OCI-LY1 (cell line): ENCODE results near the gene PRAC1.

Experiments used
- H2AFZ ChIP-seq: fragments of 200-600 bp; sonication (generic), shearing (Covaris generic); 2 replicates; pipeline ENCODE4 v1.6.0; 2014; ENCODE audit warnings: antibody characterized with exemption, mild to moderate bottlenecking, low read length
- H3F3A ChIP-seq: fragments of 200-600 bp; sonication (generic), shearing (Covaris generic); 2 replicates; pipeline ENCODE4 v1.6.0; 2014; ENCODE audit warnings: mild to moderate bottlenecking, antibody characterized with exemption, low read length, moderate library complexity; ENCODE audit not compliant: insufficient read depth
- H3K27ac ChIP-seq: fragments of 200-600 bp; sonication (generic); 2 replicates; pipeline ENCODE4 v1.5.1; 2014; ENCODE audit warnings: low read length, mixed run types, mild to moderate bottlenecking, low read depth; ENCODE audit not compliant: poor library complexity, severe bottlenecking
- H3K27me3 ChIP-seq: fragments of 200-600 bp; sonication (generic); 2 replicates; pipeline ENCODE4 v1.6.0; 2014; ENCODE audit warnings: antibody characterized with exemption, mild to moderate bottlenecking, low read length, moderate library complexity; ENCODE audit not compliant: insufficient read depth
- H3K36me3 ChIP-seq: fragments of 200-600 bp; sonication (generic); 2 replicates; pipeline ENCODE4 v1.6.1; 2014; ENCODE audit warnings: mild to moderate bottlenecking, antibody characterized with exemption, low read length, moderate library complexity, mixed read lengths; ENCODE audit not compliant: insufficient read depth
- H3K4me1 ChIP-seq: fragments of 200-600 bp; sonication (generic); 2 replicates; pipeline ENCODE4 v1.5.1; 2014; ENCODE audit warnings: mild to moderate bottlenecking, low read length, moderate library complexity; ENCODE audit not compliant: insufficient read depth, severe bottlenecking
- H3K4me2 ChIP-seq: fragments of 200-600 bp; sonication (generic), shearing (Covaris generic); 2 replicates; pipeline ENCODE4 v1.6.1; 2014; ENCODE audit warnings: low read length
- H3K4me3 ChIP-seq: fragments of 200-600 bp; sonication (generic); 2 replicates; pipeline ENCODE4 v1.5.1; 2014; ENCODE audit warnings: low read length, low read depth, mild to moderate bottlenecking, mixed read lengths; ENCODE audit not compliant: poor library complexity, severe bottlenecking
- H3K79me2 ChIP-seq: fragments of 200-600 bp; shearing (Covaris generic); 2 replicates; pipeline ENCODE4 v1.6.1; 2016; ENCODE audit warnings: mixed run types, low read length, mixed read lengths; ENCODE audit not compliant: insufficient read depth
- H3K9ac ChIP-seq: fragments of 200-600 bp; sonication (generic), shearing (Covaris generic); 2 replicates; pipeline ENCODE4 v1.6.1; 2014; ENCODE audit warnings: mild to moderate bottlenecking, low read length, mixed read lengths
- H3K9me2 ChIP-seq: fragments of 200-600 bp; sonication (generic), shearing (Covaris generic); 2 replicates; pipeline ENCODE4 v1.6.1; 2014; ENCODE audit warnings: low read depth, mild to moderate bottlenecking, low read length, mixed read lengths
- H3K9me3 ChIP-seq: fragments of 200-600 bp; shearing (Covaris generic); 2 replicates; pipeline ENCODE4 v1.6.1; 2014; ENCODE audit warnings: low read length, mixed read lengths
- H4K20me1 ChIP-seq: fragments of 200-600 bp; sonication (generic), shearing (Covaris generic); 2 replicates; pipeline ENCODE4 v1.6.0; 2016; ENCODE audit warnings: mild to moderate bottlenecking, low read length; ENCODE audit not compliant: insufficient read depth
- EZH2 ChIP-seq: fragments of 200-600 bp; sonication (generic), shearing (Covaris generic); IDR thresholded peaks from 2 replicates; pipeline ENCODE4 v1.8.0; 2017; ENCODE audit warnings: borderline replicate concordance, mixed run types, mild to moderate bottlenecking, antibody characterized with exemption, low read length, moderate library complexity, mixed read lengths
- TF ChIP-seq, protein P1 (sequence below): fragments of 200-600 bp; sonication (generic), shearing (Covaris generic); IDR thresholded peaks from 2 replicates; pipeline ENCODE4 v1.5.1; 2017; ENCODE audit warnings: mild to moderate bottlenecking, antibody characterized with exemption, low read length, moderate library complexity, mixed read lengths

The PRAC1 gene

DNA sequence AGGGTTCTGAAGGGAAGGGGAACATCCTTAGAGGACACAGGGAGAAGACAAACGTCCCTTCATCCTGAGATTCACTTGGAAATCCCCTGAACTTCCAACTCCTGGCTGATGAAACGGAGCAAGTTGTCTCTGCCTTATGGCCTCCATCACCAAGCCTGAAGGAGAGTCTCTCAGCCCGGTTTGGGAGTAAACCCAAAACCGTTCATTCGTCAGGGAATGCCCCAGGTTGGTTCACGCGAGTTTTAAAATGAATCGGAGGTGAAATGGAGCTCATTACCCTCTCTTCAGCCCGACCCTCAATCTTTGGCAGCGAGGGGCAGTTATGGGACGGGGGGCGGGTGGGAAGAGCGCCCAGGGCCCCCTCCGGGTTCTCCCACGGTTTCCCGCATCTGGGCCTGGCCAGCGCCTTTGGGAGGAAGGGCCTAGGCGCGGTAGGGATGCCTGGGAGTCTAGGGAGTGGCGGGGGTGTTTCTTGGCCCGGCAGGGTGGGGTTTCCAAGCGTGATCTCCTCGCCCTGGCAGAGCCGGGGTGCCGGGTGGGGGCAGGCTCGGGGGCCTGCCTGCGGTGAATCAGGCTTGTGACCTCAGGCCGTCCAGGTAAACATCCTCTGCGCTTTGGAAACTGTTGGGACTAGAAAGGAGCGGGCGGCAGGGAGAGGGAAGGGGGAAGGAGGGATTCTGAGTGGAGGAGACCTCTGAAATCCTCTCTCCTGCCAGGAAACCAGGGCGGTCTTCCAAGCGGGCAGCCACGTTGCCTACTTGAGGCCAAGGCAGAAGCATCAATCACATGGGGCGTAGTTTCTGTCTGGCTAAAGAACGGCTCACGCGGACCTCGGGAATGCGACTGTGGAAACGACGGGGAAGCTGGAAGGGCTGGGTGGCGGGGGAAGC lies 30.3 kb upstream of the PRAC1 start:
- no peaks in the 10 kb centered on the region for H3K9me3 ChIP-seq
- H3K4me2 ChIP-seq = no peak overlapping the region
- H2AFZ ChIP-seq = no peak overlapping the region
- H4K20me1 ChIP-seq = no peaks in the 10 kb centered on the region; the same call in 1 of the 2 replicates
- H3F3A ChIP-seq = no peaks in the 10 kb centered on the region
- no peaks in the 10 kb centered on the region for H3K36me3 ChIP-seq
- no peak overlapping the region for H3K27ac ChIP-seq
- no peak overlapping the region for H3K4me3 ChIP-seq
- H3K27me3 ChIP-seq = peaks cover 4% of the 10 kb centered on the region; the same call in 1 of the 2 replicates
- H3K9ac ChIP-seq = no peak overlapping the region
- H3K9me2 ChIP-seq = no peaks in the 10 kb centered on the region
- no peaks in the 10 kb centered on the region for H3K79me2 ChIP-seq
- no peaks in the 10 kb centered on the region for H3K4me1 ChIP-seq
- TF ChIP-seq EZH2 = no peak
- TF ChIP-seq, protein P1, sequence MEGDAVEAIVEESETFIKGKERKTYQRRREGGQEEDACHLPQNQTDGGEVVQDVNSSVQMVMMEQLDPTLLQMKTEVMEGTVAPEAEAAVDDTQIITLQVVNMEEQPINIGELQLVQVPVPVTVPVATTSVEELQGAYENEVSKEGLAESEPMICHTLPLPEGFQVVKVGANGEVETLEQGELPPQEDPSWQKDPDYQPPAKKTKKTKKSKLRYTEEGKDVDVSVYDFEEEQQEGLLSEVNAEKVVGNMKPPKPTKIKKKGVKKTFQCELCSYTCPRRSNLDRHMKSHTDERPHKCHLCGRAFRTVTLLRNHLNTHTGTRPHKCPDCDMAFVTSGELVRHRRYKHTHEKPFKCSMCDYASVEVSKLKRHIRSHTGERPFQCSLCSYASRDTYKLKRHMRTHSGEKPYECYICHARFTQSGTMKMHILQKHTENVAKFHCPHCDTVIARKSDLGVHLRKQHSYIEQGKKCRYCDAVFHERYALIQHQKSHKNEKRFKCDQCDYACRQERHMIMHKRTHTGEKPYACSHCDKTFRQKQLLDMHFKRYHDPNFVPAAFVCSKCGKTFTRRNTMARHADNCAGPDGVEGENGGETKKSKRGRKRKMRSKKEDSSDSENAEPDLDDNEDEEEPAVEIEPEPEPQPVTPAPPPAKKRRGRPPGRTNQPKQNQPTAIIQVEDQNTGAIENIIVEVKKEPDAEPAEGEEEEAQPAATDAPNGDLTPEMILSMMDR = no peak

DNA sequence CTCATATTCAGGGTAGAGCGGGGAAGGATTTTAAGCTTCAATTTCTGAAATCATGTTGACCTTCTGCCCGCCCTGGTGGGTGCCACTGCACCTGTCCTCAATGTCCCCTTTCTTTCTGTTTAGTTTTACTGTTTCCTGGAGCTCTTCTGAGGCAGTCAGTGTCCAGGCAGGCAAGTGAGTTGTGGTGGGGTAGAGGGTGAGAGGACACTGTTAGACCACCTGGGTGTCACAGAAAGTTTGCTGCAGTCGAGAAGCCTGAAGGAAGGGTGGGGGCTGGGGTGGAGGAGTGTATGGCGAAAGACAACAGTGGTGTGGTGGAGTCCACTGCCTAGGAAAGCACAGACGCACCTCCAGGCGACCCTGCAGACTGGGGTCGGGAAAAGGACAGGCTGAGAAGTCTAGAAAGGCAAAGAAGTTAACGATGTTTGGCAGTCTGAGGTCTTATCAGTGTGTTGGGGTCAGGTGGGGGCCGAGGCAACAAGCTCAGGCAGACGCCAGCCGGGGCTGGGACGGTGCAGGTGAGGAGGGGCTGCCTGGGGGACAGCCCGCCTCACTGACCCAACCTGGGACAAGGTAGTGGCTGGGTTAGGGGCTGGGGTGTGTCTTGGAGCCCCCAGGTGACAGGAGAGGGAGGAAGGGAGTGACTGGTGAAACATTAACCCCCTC lies 29.5 kb upstream of the PRAC1 start:
- Histone ChIP-seq H3K9me2 (no peaks in the 10 kb centered on the region), H3F3A (no peaks in the 10 kb centered on the region), H4K20me1 (no peaks in the 10 kb centered on the region; the same call in 1 of the 2 replicates), H3K4me1 (no peaks in the 10 kb centered on the region), H2AFZ (no peak overlapping the region), H3K9me3 (no peaks in the 10 kb centered on the region), H3K4me3 (no peak overlapping the region), H3K79me2 (no peaks in the 10 kb centered on the region), H3K27ac (no peak overlapping the region), H3K36me3 (no peaks in the 10 kb centered on the region), H3K27me3 (peaks cover 4% of the 10 kb centered on the region; the same call in 1 of the 2 replicates), H3K4me2 (no peak overlapping the region), H3K9ac (no peak overlapping the region)
- no peak for TF ChIP-seq EZH2
- TF ChIP-seq, protein P1 = no peak

GRCh38 chr17:48751172-48751571 lies 28.9 kb upstream of the PRAC1 start:
- TF ChIP-seq, protein P1 = no peak
- no peak for TF ChIP-seq EZH2
- H2AFZ ChIP-seq = no peak overlapping the region
- no peaks in the 10 kb centered on the region for H3K9me2 ChIP-seq
- H3F3A ChIP-seq = no peaks in the 10 kb centered on the region
- H4K20me1 ChIP-seq = no peaks in the 10 kb centered on the region; the same call in 1 of the 2 replicates
- H3K9me3 ChIP-seq = no peaks in the 10 kb centered on the region
- no peaks in the 10 kb centered on the region for H3K4me1 ChIP-seq
- H3K36me3 ChIP-seq = no peaks in the 10 kb centered on the region
- no peak overlapping the region for H3K4me2 ChIP-seq
- H3K27ac ChIP-seq = no peak overlapping the region
- peaks cover 4% of the 10 kb centered on the region; the same call in 1 of the 2 replicates for H3K27me3 ChIP-seq
- no peaks in the 10 kb centered on the region for H3K79me2 ChIP-seq
- no peak overlapping the region for H3K9ac ChIP-seq
- H3K4me3 ChIP-seq = no peak overlapping the region
